Right kidney (tissue), 1 donor: Measurements from ENCODE around the gene SERPINB5.

Experiments
- DNase-seq: peaks from one replicate; pipeline ENCODE4 v3.0.0-alpha.2; 2016

The SERPINB5 gene

GRCh38 chr18:63470751-63471150 lies 6.0 kb upstream of the SERPINB5 start:
- no peak for DNase-seq

GRCh38 chr18:63472380-63472779 lies 4.4 kb upstream of the SERPINB5 start:
- no peak for DNase-seq

GRCh38 chr18:63477200-63477599 lies 442 bp downstream of the SERPINB5 start:
- no peak for DNase-seq

GRCh38 chr18:63477968-63478367 lies 1.2 kb downstream of the SERPINB5 start:
- DNase-seq, result no peak

GRCh38 chr18:63479826-63480225 lies 3.1 kb downstream of the SERPINB5 start:
- no peak for DNase-seq

- no peak for DNase-seq
Observed at GRCh38 chr18:63480476-63480875, 3.7 kb downstream of the SERPINB5 start.

- no peak for DNase-seq
Observed at GRCh38 chr18:63480915-63481314, 4.2 kb downstream of the SERPINB5 start.

- no peak for DNase-seq
Observed at GRCh38 chr18:63487676-63488075, 10.9 kb downstream of the SERPINB5 start.

- DNase-seq, result no peak
Observed at GRCh38 chr18:63488160-63488559, 11.4 kb downstream of the SERPINB5 start.

- no peak for DNase-seq
Observed at GRCh38 chr18:63492851-63493250, 16.1 kb downstream of the SERPINB5 start.

GRCh38 chr18:63495675-63496074 lies 18.9 kb downstream of the SERPINB5 start:
- DNase-seq, result no peak

- DNase-seq, result no peak
Observed at GRCh38 chr18:63505566-63506335, 29.0 kb downstream of the SERPINB5 start.

GRCh38 chr18:63506336-63506646 lies 29.5 kb downstream of the SERPINB5 start:
- no peak for DNase-seq

GRCh38 chr18:63508596-63508995 lies 31.8 kb downstream of the SERPINB5 start:
- no peak for DNase-seq

GRCh38 chr18:63511285-63511684 lies 34.5 kb downstream of the SERPINB5 start:
- no peak for DNase-seq

GRCh38 chr18:63514326-63514725 lies 37.6 kb downstream of the SERPINB5 start:
- DNase-seq, result no peak

- DNase-seq, result no peak
Observed at GRCh38 chr18:63514888-63515678, 38.3 kb downstream of the SERPINB5 start.

- DNase-seq, result no peak
Observed at GRCh38 chr18:63515801-63516200, 39.0 kb downstream of the SERPINB5 start.

GRCh38 chr18:63518178-63519012 lies 41.6 kb downstream of the SERPINB5 start:
- peak; percentile 55 for DNase-seq

- no peak for DNase-seq
Observed at GRCh38 chr18:63520053-63520685, 43.4 kb downstream of the SERPINB5 start.

- DNase-seq, result no peak
Observed at GRCh38 chr18:63523660-63524059, 46.9 kb downstream of the SERPINB5 start.

GRCh38 chr18:63527251-63527650 lies 50.5 kb downstream of the SERPINB5 start:
- no peak for DNase-seq
